ENCODE measurements around the gene UTS2.

Gene UTS2

DNA sequence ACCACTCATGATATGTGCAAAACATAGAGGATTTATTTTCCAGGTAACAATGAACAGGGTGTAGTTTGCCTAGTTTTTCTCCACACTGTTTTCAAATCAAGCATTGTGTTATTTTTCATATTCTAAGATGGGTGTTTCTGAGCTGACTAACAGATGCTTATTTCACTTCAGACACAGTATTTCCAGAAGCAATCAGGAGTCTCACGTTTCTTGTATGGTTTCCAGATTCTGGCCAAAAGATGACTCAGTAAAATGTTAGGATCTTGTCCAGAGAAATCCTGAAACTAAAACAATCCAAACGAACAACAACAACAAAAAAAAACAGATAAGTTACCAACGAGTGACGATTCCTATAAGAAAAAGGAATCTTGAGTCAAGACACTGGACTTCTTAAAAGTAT lies 5.3 kb downstream of the UTS2 start:
- Histone ChIP-seq H3K9me3 (no peaks in the 10 kb centered on the region), H3K4me1 (no peaks in the 10 kb centered on the region), H3K4me3 (ENCODE audit: low read depth, low read length) (no peak overlapping the region), H3K27me3 (no peaks in the 10 kb centered on the region), H3K36me3 (no peaks in the 10 kb centered on the region)
- TF ChIP-seq, protein P1, sequence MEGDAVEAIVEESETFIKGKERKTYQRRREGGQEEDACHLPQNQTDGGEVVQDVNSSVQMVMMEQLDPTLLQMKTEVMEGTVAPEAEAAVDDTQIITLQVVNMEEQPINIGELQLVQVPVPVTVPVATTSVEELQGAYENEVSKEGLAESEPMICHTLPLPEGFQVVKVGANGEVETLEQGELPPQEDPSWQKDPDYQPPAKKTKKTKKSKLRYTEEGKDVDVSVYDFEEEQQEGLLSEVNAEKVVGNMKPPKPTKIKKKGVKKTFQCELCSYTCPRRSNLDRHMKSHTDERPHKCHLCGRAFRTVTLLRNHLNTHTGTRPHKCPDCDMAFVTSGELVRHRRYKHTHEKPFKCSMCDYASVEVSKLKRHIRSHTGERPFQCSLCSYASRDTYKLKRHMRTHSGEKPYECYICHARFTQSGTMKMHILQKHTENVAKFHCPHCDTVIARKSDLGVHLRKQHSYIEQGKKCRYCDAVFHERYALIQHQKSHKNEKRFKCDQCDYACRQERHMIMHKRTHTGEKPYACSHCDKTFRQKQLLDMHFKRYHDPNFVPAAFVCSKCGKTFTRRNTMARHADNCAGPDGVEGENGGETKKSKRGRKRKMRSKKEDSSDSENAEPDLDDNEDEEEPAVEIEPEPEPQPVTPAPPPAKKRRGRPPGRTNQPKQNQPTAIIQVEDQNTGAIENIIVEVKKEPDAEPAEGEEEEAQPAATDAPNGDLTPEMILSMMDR (IDR thresholded peaks at IDR 0.05; ENCODE audit: low read depth, low read length) = no peak
- DNase-seq = no peak

- DNase-seq = no peak
- TF ChIP-seq, protein P1 (IDR thresholded peaks at IDR 0.05; ENCODE audit: low read depth, low read length) = no peak
- Histone ChIP-seq H3K4me1 (no peaks in the 10 kb centered on the region), H3K4me3 (ENCODE audit: low read depth, low read length) (no peak overlapping the region), H3K27me3 (no peaks in the 10 kb centered on the region), H3K36me3 (no peaks in the 10 kb centered on the region), H3K9me3 (no peaks in the 10 kb centered on the region)
Observed at GRCh38 chr1:7846656-7847055, 6.2 kb downstream of the UTS2 start.

- no peak for DNase-seq
- Histone ChIP-seq H3K36me3 (no peaks in the 10 kb centered on the region), H3K9me3 (no peaks in the 10 kb centered on the region), H3K4me1 (no peaks in the 10 kb centered on the region), H3K4me3 (ENCODE audit: low read depth, low read length) (no peak overlapping the region), H3K27me3 (no peaks in the 10 kb centered on the region)
- TF ChIP-seq, protein P1 (IDR thresholded peaks at IDR 0.05; ENCODE audit: low read depth, low read length) = no peak
Observed at GRCh38 chr1:7845761-7846160, 7.1 kb downstream of the UTS2 start.

DNA sequence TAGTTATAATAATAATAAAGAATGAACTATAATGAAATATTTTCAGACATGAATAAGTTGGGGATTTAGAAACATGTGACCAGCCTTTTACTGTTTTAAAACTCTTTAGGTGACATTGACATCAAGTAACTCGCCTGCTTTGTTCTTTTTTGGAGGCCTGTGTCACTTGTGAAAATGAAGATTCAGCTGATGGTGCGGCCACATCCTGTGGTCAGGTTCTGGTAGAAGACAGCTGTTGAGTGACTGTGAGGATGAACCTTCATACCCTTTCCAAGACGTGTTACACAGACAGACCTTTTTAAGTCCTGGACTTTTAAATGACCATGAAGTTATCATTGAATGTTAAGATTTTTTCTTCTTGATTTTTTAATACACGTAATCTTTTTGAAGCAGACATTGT lies 10.3 kb downstream of the UTS2 start:
- no peak for DNase-seq
- Histone ChIP-seq H3K27me3 (no peaks in the 10 kb centered on the region), H3K36me3 (no peaks in the 10 kb centered on the region), H3K4me1 (no peaks in the 10 kb centered on the region), H3K9me3 (no peaks in the 10 kb centered on the region), H3K4me3 (ENCODE audit: low read depth, low read length) (no peak overlapping the region)
- TF ChIP-seq, protein P1 (IDR thresholded peaks at IDR 0.05; ENCODE audit: low read depth, low read length) = no peak

DNA sequence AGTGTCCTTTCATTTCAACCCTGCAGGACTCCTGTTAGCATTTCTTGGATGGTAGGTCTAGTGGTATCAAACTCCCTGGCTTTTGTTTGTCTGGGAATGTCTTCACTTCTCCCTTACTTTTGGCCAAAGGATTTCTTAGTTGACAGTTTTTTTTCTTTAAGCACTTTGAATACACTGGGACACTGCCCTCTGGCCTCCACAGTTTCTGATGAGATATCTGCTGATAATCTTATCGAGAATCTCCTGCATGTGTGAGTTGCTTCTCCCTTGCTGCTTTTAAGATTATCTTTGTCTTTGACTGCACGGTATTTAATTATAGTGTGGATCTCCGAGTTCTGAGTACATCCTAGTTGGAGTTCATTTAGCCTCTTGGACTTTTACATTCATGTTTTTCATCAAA lies 13.3 kb downstream of the UTS2 start:
- Histone ChIP-seq H3K36me3 (no peaks in the 10 kb centered on the region), H3K4me1 (no peaks in the 10 kb centered on the region), H3K9me3 (no peaks in the 10 kb centered on the region), H3K4me3 (ENCODE audit: low read depth, low read length) (no peak overlapping the region), H3K27me3 (no peaks in the 10 kb centered on the region)
- TF ChIP-seq, protein P1 (IDR thresholded peaks at IDR 0.05; ENCODE audit: low read depth, low read length) = no peak
- no peak for DNase-seq

GRCh38 chr1:7838714-7839113 lies 14.2 kb downstream of the UTS2 start:
- Histone ChIP-seq H3K4me3 (ENCODE audit: low read depth, low read length) (no peak overlapping the region), H3K9me3 (no peaks in the 10 kb centered on the region), H3K4me1 (no peaks in the 10 kb centered on the region), H3K36me3 (no peaks in the 10 kb centered on the region), H3K27me3 (no peaks in the 10 kb centered on the region)
- no peak for DNase-seq
- TF ChIP-seq, protein P1 (IDR thresholded peaks at IDR 0.05; ENCODE audit: low read depth, low read length) = no peak
